22Rv1 (cell line): ENCODE results near the gene RFPL4A.

Experiments
- CTCF ChIP-seq: fragments of 450-650 bp; IDR thresholded peaks from 2 replicates; pipeline ENCODE4 v1.5.1; 2017; ENCODE audit warnings: mild to moderate bottlenecking
- ZFX ChIP-seq: fragments of 450-650 bp; IDR thresholded peaks from 2 replicates; pipeline ENCODE4 v1.6.1; 2017; ENCODE audit warnings: antibody characterized with exemption, borderline replicate concordance

DNA sequence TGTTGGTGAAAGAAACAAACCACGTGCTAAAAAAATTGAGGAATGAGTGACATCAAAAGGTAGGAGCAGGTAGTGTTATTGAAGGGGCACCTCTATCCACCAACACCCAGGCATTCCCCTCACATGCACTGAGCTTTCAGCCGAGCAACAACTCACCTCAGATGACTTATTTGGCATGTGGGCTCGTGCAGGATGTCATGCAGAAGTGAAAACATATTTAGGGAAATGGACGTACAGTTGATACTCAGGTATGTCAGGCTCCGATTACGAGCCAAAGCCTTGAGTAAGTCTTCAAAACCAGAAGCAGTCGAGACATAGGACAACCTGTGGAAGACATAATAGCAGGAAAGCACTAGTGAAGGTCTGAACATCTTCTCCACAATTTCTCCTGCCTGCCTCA, 42.5 kb downstream of the RFPL4A start:
- TF ChIP-seq CTCF (no peak), ZFX (no peak)
